HG03066 (cell line): ENCODE measurements around the gene MOB3B.

Source experiments
- ATAC-seq: cut with Tn5 transposase; IDR thresholded peaks from one replicate; pipeline ENCODE4 v1.9.1; 2021; ENCODE audit warnings: low read depth; ENCODE audit not compliant: unreplicated experiment

Gene MOB3B

DNA sequence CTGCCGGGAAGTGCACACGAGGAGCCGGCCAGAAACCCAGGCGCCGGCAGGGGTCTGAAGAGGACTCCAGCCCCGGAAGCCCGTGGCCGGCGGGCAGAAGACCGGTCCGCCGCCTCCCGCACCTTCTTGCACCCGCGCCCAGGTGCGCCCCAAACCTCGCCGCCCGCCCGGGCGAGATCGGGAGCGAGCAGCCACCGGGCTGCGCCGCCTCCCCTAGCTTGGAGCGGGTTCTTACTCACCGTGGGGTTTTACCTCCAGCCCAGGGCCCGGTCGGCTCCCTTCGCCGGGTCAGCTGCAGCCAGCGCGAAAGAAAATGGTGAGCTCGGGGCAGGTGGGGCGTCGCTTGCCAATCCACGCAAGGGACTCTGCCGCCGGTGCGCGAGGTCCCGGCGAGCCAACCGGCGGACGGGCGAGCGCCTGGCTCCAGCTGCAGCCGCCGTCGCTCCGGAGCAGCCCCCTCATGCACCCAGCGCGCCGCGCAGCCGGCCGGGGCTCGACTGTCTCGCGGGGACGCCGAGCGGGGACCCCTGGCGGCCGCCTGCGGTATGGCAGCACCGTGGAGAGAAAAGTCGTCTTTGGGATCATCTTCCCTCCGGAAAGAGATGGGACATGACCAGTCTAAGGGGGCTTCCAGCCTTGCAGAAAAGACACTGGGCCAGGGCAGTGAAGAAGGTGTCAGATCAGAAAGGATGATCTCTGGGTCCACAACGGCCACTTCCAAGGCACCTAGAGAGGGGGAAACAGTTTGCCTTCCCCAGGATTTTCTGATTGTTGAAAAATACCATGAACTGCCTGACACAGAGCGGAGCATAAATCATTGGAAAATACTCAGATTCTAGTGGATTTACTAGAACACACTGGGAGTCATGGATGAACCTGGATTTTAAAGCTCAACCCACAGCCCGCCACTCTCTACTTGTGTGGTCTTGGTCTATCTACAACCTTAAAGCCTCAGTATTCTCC, at the start of gene MOB3B:
Gene MOB3B (minus strand): TSS at position 499 of the 963 bp plus-strand sequence. CDS start 74,264 bp downstream, outside the sequence.
- ATAC-seq = peak; percentile 52

DNA sequence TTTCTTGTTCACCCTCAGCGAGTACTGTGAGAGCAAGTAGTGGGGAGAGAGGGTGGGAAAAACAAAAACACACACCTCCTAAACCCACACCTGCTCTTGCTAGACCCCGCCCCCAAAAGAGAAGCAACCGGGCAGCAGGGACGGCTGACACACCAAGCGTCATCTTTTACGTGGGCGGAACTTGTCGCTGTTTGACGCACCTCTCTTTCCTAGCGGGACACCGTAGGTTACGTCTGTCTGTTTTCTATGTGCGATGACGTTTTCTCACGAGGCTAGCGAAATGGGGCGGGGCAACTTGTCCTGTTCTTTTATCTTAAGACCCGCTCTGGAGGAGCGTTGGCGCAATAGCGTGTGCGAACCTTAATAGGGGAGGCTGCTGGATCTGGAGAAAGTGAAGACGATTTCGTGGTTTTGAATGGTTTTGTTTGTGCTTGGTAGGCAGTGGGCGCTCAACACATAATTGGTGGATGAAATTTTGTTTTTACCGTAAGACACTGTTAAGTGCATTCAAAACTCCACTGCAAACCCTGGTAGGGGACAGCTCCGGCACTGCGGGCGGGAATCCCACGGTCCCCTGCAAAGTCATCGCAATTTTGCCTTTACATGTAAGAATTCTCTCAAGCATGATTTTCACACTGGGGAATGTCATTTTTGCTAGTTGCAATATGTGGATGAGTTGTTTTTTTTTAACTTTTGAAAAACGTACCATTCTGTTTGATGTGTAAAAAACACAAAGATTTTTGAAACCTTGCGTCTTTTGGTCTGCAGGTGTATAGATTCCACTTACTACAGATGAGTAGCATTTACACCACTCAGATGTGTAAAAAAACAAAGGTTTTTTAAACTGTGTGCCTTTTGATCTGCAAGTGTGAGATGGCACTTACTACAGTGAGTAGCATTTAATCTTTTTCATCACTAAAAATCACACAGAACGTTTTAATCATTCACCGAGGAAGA, 44.3 kb upstream of the MOB3B start:
- ATAC-seq = peak; percentile 86

DNA sequence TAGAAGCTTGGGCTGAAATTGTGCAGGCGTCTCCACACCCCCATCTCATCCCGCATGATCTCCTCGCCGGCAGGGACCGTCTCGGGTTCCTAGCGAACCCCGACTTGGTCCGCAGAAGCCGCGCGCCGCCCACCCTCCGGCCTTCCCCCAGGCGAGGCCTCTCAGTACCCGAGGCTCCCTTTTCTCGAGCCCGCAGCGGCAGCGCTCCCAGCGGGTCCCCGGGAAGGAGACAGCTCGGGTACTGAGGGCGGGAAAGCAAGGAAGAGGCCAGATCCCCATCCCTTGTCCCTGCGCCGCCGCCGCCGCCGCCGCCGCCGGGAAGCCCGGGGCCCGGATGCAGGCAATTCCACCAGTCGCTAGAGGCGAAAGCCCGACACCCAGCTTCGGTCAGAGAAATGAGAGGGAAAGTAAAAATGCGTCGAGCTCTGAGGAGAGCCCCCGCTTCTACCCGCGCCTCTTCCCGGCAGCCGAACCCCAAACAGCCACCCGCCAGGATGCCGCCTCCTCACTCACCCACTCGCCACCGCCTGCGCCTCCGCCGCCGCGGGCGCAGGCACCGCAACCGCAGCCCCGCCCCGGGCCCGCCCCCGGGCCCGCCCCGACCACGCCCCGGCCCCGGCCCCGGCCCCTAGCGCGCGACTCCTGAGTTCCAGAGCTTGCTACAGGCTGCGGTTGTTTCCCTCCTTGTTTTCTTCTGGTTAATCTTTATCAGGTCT, 43.5 kb upstream of the MOB3B start, which contains the start of gene C9orf72:
Gene C9orf72 (minus strand): TSS at position 564 of the 716 bp plus-strand sequence. CDS start 6,361 bp downstream, outside the sequence.
- peak; percentile 46 for ATAC-seq

DNA sequence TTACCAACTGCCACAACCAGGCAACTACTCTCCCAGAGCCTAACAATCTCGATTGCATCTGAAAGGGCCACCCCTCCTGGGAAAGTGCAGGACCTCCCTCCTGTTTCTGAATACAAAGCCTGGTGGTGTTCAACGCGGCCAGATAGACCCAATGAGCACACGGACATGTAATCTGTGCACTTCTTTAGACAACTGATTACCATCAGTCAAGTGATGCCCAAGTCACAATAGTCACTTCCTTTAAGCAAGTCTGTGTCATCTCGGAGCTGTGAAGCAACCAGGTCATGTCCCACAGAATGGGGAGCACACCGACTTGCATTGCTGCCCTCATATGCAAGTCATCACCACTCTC, 42.9 kb upstream of the MOB3B start:
- ATAC-seq = peak; percentile 31

DNA sequence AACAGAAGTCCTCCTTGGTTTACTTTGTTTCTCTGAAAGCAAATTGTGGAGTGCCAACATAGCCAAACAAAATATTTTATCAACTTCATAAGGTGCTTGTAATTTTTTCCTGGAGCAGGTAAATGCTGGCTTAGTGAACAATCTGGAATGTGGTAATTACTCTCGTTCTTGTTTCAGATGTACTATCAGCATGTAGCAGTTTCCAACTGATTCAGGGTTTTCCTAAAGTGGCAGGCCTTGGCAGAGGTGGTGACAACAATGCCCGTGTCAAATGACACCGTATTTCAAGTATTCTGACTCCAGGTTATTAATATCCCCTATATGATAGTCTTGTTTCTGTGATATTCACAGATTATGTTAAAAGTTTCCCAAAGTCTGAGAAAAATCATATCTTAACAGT, 42.4 kb upstream of the MOB3B start:
- no peak for ATAC-seq

DNA sequence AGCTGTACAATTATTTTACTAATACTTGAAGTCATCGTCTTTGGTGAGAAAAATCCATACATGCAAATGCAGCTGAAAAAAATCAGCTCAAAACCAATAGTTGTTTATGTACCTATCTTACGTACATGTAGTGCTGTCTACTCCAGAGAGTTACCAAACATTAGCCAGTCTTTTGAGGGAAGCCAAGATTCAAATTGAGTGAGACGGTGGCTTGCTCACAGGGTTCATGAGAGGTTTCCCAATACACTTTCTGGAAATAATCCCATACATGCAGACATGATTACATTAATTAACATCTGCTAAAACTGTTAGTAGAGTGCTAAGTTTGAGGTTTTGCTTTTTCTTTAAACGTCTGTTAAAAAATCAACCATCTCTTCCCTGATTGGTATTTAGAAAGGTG, 41.4 kb upstream of the MOB3B start:
- ATAC-seq = no peak

DNA sequence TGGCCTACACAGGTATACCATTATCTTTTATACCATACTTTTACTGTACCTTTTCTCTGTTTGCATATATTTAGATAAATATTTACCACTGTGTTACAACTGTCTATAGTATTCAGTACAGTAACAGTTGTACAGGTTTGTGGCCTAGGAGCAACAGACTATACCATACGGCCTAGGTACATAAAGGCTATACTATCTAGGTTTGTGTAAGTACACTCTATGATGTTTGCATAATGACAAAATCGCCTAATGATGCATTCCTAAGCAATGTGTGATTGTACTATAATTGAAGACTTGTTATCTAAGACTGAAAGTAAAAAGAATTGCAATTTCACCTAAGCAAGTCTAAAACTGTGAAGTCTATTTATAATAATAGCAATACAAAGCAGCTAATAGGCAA, 39.8 kb upstream of the MOB3B start:
- ATAC-seq = no peak

DNA sequence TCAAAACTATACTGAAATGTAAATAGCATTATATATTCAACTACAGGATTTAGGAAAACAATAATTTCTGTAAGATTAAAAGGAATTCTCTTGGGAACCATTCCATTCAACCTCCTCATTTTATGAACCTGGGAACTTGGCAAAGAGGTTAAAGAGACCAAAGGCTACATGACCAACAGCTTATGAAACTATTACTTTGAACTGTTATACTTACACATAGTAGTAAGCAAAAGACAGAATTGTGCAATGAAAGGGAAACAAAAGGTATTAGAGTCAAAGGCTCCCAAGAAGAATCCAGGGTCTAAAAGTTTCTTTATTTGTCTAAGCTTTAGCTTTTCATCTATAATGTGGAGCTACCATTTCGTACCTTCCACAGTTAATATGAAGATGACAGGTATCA, 36.5 kb upstream of the MOB3B start:
- no peak for ATAC-seq

DNA sequence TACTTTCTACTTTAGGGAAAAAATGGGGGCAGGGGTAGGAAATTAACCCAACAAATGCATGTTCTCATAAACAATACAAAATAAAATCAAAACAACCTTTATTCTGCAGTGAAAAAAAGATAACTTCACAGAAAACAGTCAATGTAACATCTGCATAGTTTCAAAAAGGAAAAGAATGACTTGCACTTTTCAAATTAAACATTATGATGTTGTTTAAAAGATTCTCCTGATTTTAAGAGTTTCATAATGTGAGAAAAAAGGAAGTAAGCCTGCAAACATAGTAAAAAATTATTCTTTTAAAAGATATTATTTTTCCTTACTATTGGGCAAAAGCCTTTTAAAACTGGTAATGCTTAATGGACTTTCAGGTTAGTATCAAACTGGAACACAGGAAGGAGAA, 36.1 kb upstream of the MOB3B start:
- ATAC-seq = no peak

DNA sequence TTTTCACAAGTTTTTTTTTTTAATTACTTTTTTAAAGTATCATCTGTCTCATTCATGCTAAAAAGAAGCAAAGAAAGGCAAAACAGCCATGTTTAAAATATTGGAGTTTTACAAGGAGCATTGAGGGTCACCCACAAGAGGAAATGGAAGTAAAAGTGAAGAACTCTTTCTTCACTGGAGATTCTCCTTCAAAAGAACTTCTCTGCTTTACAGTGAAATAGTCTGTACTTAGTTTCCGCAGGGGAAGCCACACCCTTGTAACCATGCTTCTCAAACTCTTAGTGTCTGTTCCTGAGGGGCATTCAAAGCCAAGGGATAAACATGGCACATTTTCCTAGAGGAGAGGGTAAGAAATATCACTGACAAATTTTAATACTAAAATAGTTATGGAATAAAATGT, 35.1 kb upstream of the MOB3B start:
- no peak for ATAC-seq

DNA sequence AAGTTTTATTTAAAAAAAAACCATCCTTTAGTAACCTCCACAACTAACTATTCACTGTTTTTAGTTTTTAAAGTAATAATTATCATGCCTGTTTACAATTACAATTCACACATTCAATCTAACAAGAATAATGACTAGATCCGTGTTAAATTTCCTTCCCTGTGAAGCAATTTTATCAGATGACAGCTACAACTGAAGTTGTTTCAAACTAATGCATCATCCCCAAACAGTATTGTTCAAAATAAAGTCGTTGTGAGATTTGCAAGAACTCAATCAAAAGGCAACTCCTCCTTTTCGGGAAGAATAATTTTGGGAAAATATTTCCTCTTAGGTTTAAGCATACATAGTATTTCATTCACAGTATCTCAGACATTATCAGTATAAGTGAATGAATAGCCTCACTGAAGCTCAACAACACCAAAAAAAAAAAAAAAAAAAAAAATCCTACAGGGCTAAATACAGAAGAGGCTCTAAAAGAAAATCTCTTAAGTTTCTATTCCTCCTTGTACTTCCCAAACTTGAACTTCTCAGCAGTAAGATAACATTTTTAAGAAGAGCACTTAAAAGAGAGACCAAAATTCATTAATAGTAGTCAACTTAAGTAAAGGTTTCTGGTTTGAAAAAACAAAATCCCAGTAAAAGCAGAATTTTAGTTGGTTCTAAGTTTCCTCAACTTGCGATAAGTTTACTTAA, 34.3 kb upstream of the MOB3B start:
- ATAC-seq = no peak

DNA sequence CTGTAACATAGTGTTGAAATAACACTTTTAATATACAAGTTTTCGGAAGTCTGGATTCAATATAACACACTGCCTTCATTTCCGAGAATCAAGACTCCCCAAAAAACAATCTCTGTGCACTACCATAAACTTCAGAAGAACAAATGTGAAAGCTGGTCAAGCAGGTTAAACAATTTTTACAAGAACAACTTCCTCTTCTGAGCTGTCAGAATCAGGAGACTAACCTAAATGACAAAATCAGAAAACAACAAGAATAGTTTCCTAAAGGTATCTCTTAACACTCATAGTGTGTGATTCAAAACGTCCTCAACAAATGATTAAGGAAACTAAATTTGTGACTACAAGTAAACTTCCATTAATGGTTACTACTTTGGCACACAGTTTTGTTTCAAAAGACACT, 32.1 kb upstream of the MOB3B start:
- ATAC-seq = no peak

DNA sequence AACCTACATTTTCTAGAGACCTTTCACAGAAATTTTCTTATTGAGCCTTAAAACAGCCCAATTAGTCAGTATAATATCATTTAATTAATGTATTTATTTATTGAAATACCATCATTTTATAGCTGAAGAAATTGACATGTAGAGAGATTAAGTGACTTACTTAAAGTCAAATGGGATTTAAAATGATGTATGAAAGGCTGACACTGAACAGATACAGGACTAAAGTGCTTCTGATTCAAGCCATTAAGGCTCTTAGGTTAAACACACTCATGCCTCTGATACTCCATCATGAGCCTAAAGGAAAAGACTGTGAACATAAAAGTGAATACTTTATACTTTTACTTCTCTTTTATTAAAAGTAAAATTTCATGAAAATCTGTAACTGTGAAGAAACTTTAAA, 30.8 kb upstream of the MOB3B start:
- no peak for ATAC-seq

DNA sequence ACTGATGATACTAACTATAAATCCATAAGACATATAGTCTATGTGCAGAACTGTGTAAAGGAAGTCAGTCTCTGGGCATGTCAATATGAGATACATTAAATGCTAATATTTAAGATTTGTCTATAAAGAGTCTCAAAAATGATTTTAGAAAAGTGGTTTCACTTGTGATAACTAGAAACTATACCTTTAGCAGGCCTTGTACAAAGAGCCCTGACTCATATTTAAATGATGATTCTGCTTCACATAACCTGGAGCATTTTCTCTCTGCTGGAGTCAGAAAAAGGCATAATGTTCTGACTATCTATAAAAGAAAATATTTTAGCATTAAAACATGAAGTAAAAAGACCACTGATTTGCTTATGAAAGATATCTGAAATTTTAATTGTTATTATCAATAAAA, 28.7 kb upstream of the MOB3B start:
- ATAC-seq = no peak

DNA sequence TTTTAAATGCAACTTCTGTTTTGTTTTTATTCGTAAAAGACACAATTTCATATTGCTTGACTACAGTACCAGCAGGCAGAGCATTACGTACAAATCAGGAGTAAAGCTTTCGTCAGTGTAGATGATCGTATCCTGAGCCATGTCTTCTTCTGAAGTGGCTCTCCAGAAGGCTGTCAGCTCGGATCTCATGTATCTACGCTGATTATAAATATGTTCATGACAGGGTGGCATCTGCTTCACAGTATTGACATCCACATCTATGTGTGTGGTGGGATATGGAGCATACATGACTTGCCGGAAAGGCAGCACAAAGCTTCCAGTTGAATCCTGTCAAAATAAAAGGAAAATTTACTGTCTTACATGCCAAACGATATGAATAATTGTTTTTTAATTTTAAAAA, 26.9 kb upstream of the MOB3B start:
- ATAC-seq = no peak

DNA sequence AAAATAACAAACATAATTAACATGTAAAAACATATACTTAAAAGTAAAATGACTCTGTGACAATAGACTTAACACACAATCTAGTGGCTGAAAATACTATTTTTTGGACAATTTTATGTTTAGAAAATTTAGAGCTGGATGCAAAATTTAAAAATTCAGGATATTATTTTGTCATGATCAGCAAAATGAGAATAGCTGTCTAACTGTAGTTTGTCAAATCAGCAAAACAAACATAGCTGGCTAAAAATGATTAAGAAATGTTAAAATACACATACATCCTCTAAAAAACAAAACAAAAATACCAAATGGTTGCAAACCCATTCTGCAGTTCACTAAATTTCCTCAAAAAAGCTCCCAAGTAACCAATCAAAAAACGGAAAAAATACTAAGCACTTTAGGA, 25.1 kb upstream of the MOB3B start:
- ATAC-seq = no peak

DNA sequence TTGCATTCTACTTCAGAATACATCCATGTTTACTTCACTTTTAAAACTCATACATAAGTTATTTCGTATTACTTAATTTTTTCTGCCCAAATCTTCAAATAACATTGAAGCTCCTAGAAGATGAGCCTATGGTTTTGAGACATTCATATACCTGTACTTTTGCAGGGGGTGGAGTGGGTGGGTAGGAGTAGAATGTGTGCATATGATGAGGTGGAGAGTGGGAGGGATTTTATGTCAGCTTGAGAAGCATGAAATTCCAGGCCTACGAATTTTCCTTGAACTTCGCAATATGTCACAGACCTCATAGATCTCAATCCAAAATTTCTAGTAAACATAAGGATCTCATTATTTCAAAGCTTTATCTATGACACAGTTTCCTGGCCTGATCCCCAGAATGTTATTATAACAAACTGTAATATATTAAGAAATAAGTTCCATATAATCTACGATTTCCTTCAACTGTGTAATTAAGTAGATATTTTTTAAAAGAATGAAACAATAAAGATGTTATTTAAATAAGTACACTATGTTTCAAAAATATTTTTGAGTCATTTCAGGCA, 19.7 kb upstream of the MOB3B start:
- no peak for ATAC-seq

DNA sequence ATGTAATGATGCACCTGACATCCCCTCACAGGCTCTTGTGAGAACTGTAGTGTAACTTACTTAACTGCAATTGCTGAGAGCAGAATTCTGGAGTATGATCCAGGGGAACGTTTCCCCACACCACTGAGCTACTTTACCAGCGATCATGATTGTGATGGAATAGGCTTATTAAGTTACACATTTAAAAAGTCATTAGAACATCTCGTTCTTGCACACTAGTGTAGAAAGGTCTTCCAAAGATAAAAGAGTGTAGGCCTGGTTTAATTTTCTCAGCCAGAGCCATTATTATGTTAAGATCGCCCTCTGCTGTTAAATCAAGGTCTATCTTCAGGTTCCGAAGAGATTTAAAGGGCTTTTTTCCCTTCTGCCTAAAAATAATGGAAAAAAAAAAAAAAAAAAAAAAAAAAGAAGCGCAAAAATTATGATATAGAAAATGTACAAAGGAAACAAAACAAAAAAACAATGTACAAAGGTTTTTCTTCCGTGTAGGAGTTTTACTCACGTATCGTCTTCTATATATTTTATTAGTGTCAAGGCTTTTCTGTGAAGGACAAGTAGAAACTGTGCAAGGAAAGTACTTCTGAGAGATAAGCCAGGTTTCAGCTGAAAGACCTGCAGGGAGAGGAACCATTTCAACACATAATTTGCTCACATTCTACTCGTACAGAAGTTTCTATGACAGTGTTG, 18.6 kb upstream of the MOB3B start:
- no peak for ATAC-seq

DNA sequence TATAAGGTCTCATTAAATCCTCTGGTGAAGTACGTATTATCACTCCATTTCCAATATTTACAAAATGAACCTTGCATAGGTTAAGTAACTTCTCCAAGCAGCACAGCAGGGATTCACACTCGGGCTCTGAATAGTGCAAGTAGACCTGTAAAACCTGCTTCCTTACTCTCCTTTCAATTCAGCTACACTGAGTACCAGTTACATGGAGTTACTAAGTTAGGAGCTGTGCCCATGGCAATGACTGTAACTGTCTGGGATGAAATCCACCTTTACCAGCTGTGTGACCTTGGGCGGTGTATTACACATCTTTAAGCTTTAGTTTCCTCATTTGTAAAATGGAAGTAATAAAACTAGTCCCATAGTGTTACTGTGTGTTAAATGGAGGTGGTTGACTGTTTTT, 15.9 kb upstream of the MOB3B start:
- no peak for ATAC-seq
